H9 (cell line): ENCODE data around the gene PID1. TPM values are rescaled to one million over a fixed set of nuclear protein-coding genes. Genes with fewer than 3 reads are reported as not detected.

Experiments
- DNase-seq: peaks from one replicate; pipeline ENCODE4 v3.0.0-alpha.2; 2017
- H2AFZ ChIP-seq: one replicate; pipeline ENCODE4 v1.6.1; 2013; ENCODE audit warnings: mild to moderate bottlenecking, low read length, control low read depth, moderate library complexity
- H2AK5ac ChIP-seq: 2 replicates; pipeline ENCODE4 v1.6.1; 2013; ENCODE audit warnings: low read length, control low read depth, mixed read lengths; ENCODE audit not compliant: insufficient read length
- H2BK120ac ChIP-seq: one replicate; pipeline ENCODE4 v1.6.1; 2013; ENCODE audit warnings: low read depth, mild to moderate bottlenecking, low read length, control low read depth, inconsistent platforms; ENCODE audit not compliant: poor library complexity, severe bottlenecking
- H2BK12ac ChIP-seq: 2 replicates; pipeline ENCODE4 v1.6.1; 2013; ENCODE audit warnings: low read length, control low read depth, mixed read lengths, low read depth; ENCODE audit not compliant: insufficient read length
- H2BK15ac ChIP-seq: 2 replicates; pipeline ENCODE4 v1.6.1; 2013; ENCODE audit warnings: low read depth, low read length, control low read depth
- H2BK20ac ChIP-seq: one replicate; pipeline ENCODE4 v1.6.1; 2013; ENCODE audit warnings: low read depth, mild to moderate bottlenecking, low read length, control low read depth, inconsistent platforms; ENCODE audit not compliant: poor library complexity, severe bottlenecking
- H2BK5ac ChIP-seq: 2 replicates; pipeline ENCODE4 v1.6.1; 2013; ENCODE audit warnings: low read length, control low read depth, mixed read lengths; ENCODE audit not compliant: insufficient read length
- H3K14ac ChIP-seq: 2 replicates; pipeline ENCODE4 v1.6.1; 2013; ENCODE audit warnings: low read length, control low read depth; ENCODE audit not compliant: insufficient read depth
- H3K18ac ChIP-seq: 2 replicates; pipeline ENCODE4 v1.6.1; 2013; ENCODE audit warnings: low read depth, mild to moderate bottlenecking, mixed read lengths, low read length, control low read depth; ENCODE audit not compliant: insufficient read length
- H3K23ac ChIP-seq: 2 replicates; pipeline ENCODE4 v1.6.1; 2013; ENCODE audit warnings: low read length, control low read depth, mixed read lengths, low read depth; ENCODE audit not compliant: insufficient read length
- H3K23me2 ChIP-seq: 2 replicates; pipeline ENCODE4 v1.6.1; 2013; ENCODE audit warnings: low read depth, mild to moderate bottlenecking, mixed read lengths, low read length, control low read depth; ENCODE audit not compliant: insufficient read length, poor library complexity, severe bottlenecking
- H3K27ac ChIP-seq: 2 replicates; pipeline ENCODE4 v1.5.1; 2013; ENCODE audit warnings: low read length, control low read depth, mixed read lengths, low read depth; ENCODE audit not compliant: insufficient read length
- H3K27me3 ChIP-seq: 2 replicates; pipeline ENCODE4 v1.6.1; 2013; ENCODE audit warnings: low read length, control low read depth, inconsistent platforms; ENCODE audit not compliant: insufficient read depth
- H3K4ac ChIP-seq: 2 replicates; pipeline ENCODE4 v1.6.1; 2013; ENCODE audit warnings: low read depth, mild to moderate bottlenecking, control low read depth, inconsistent platforms, low read length, moderate library complexity
- H3K4me1 ChIP-seq: 2 replicates; pipeline ENCODE4 v1.6.1; 2013; ENCODE audit warnings: low read length, control low read depth, inconsistent platforms; ENCODE audit not compliant: insufficient read depth
- H3K4me2 ChIP-seq: 2 replicates; pipeline ENCODE4 v1.6.1; 2013; ENCODE audit warnings: low read length, control low read depth, mixed read lengths; ENCODE audit not compliant: insufficient read length, insufficient read depth
- H3K56ac ChIP-seq: 2 replicates; pipeline ENCODE4 v1.6.1; 2013; ENCODE audit warnings: low read depth, mild to moderate bottlenecking, mixed read lengths, low read length, control low read depth; ENCODE audit not compliant: insufficient read length
- H3K79me1 ChIP-seq: 2 replicates; pipeline ENCODE4 v1.6.1; 2013; ENCODE audit warnings: low read depth, mild to moderate bottlenecking, moderate library complexity, low read length, control low read depth, inconsistent platforms; ENCODE audit not compliant: insufficient read depth, poor library complexity, severe bottlenecking
- H3K79me2 ChIP-seq: 2 replicates; pipeline ENCODE4 v1.6.1; 2013; ENCODE audit warnings: low read length, control low read depth, inconsistent platforms; ENCODE audit not compliant: insufficient read depth
- H3K9ac ChIP-seq: 2 replicates; pipeline ENCODE4 v1.6.1; 2013; ENCODE audit warnings: low read length, control low read depth, mixed read lengths; ENCODE audit not compliant: insufficient read length; ENCODE audit errors: extremely low read depth
- H3K9me3 ChIP-seq: one replicate; pipeline ENCODE4 v1.6.1; 2013; ENCODE audit warnings: low read depth, low read length, inconsistent platforms; ENCODE audit not compliant: control insufficient read depth
- H3T11ph ChIP-seq: one replicate; pipeline ENCODE4 v1.6.1; 2013; ENCODE audit warnings: mild to moderate bottlenecking, low read length, control low read depth, inconsistent platforms
- H4K20me1 ChIP-seq: one replicate; pipeline ENCODE4 v1.6.1; 2013; ENCODE audit not compliant: control insufficient read depth, insufficient read length, insufficient read depth
- H4K5ac ChIP-seq: 2 replicates; pipeline ENCODE4 v1.6.1; 2013; ENCODE audit warnings: low read depth, mild to moderate bottlenecking, mixed read lengths, low read length, control low read depth; ENCODE audit not compliant: insufficient read length
- H4K8ac ChIP-seq: replicated peaks from 2 replicates; pipeline ENCODE4 v1.6.1; 2013; ENCODE audit warnings: low read length, control low read depth, mixed read lengths, low read depth; ENCODE audit not compliant: insufficient read length
- H4K91ac ChIP-seq: 2 replicates; pipeline ENCODE4 v1.6.1; 2013; ENCODE audit warnings: low read depth, mild to moderate bottlenecking, moderate library complexity, mixed read lengths, low read length, control low read depth; ENCODE audit not compliant: insufficient read length
- H3K27ac Mint-ChIP-seq, 3 experiments: 2 replicates in 2 of 3; 3 replicates in 1 of 3; pipeline ENCODE4 v1.8.0; 2020 to 2021; ENCODE audit warnings: mixed read lengths in 3 of 3, mild to moderate bottlenecking in 1 of 3, moderate library complexity in 1 of 3
- H3K27me3 Mint-ChIP-seq: 2 replicates; pipeline ENCODE4 v1.8.0; 2021; ENCODE audit warnings: low read depth, mild to moderate bottlenecking, moderate library complexity, mixed read lengths
- H3K36me3 Mint-ChIP-seq, 3 experiments: 2 replicates in 2 of 3; 3 replicates in 1 of 3; pipeline ENCODE4 v1.8.0; 2020 to 2021; ENCODE audit warnings: low read depth in 3 of 3, mixed read lengths in 3 of 3; ENCODE audit not compliant: insufficient read depth in 1 of 3
- H3K4me1 Mint-ChIP-seq, 2 experiments: 2 replicates each; pipeline ENCODE4 v1.8.0; 2020; ENCODE audit warnings: mixed read lengths in 2 of 2
- H3K4me3 Mint-ChIP-seq, 2 experiments: 2 replicates in 1 of 2; 3 replicates in 1 of 2; pipeline ENCODE4 v1.8.0; 2020 to 2021; ENCODE audit warnings: mild to moderate bottlenecking in 2 of 2, mixed read lengths in 2 of 2, moderate library complexity in 1 of 2
- H3K9me3 Mint-ChIP-seq, 2 experiments: 2 replicates in 1 of 2; 3 replicates in 1 of 2; pipeline ENCODE4 v1.8.0; 2020; ENCODE audit warnings: mild to moderate bottlenecking in 2 of 2, mixed read lengths in 2 of 2, moderate library complexity in 1 of 2
- CTCF ChIP-seq: fragments of 200-600 bp; sonication (generic); conservative IDR thresholded peaks from 3 replicates; pipeline ENCODE4 v1.8.0; 2021; ENCODE audit warnings: antibody characterized with exemption, mild to moderate bottlenecking
- WGBS: extraction: QIAGEN DNeasy Blood & Tissue Kit; methylation state at CpG from one replicate; pipeline ENCODE4 v1.1.7; 2013; ENCODE audit warnings: missing lambda C conversion rate, low lambda C conversion rate, mixed read lengths; ENCODE audit not compliant: insufficient read length; ENCODE audit errors: extremely low coverage; 5-methylcytosine and 5-hydroxymethylcytosine counted together
- total RNA-seq: library from RNA; stranded (reverse); gene quantifications from 2 replicates; pipeline ENCODE4 v1.2.1, GENCODE V29; 2021

The PID1 gene
- total RNA-seq, 1 experiment from 2014 or later = 1.4 TPM

GRCh38 chr2:229180658-229181057 is 90.4 kb downstream of the PID1 start:
- Histone ChIP-seq H3K27ac (no peak overlapping the region), H4K8ac (no peak overlapping the region), H4K5ac (no peak overlapping the region), H3K23me2 (no peaks in the 10 kb centered on the region), H3K79me1 (no peaks in the 10 kb centered on the region), H3K79me2 (no peaks in the 10 kb centered on the region), H3K14ac (no peak overlapping the region), H2BK120ac (no peak overlapping the region), H3K18ac (no peak overlapping the region), H3K56ac (no peak overlapping the region), H2BK5ac (no peak overlapping the region), H2BK12ac (no peak overlapping the region), H3K9ac (no peak overlapping the region), H3K27me3 (no peaks in the 10 kb centered on the region), H2AK5ac (no peak overlapping the region), H3K4me2 (no peak overlapping the region), H2AFZ (no peak overlapping the region), H3K9me3 (no peaks in the 10 kb centered on the region), H2BK20ac (no peak overlapping the region), H4K91ac (no peak overlapping the region), H2BK15ac (no peak overlapping the region), H3K23ac (no peak overlapping the region), H3K4me1 (no peaks in the 10 kb centered on the region), H3K4ac (no peak overlapping the region), H4K20me1 (no peaks in the 10 kb centered on the region), H3T11ph (no peak overlapping the region)
- 0 out of 4 replicates have a peak, but pooled peaks cover 0 to 6% of the 10 kb centered on the region in 2 experiments for H3K4me1 Mint-ChIP-seq
- no peak overlapping the region for H3K4me3 Mint-ChIP-seq
- no peak for DNase-seq
- peak overlapping the region in 1 of 3 experiments; percentile 32; a peak in 1 of 7 replicates for H3K27ac Mint-ChIP-seq
- whole genome bisulfite sequencing = no CpG with 5 or more reads among the region's 26 CpGs
- peaks cover 7% of the 10 kb centered on the region in 2 experiments for H3K9me3 Mint-ChIP-seq
- peaks cover under 1 to 6% (median 4%) of the 10 kb centered on the region in 3 experiments; a peak in 6 of 7 replicates for H3K36me3 Mint-ChIP-seq
- TF ChIP-seq CTCF = no peak
- H3K27me3 Mint-ChIP-seq = no peaks in the 10 kb centered on the region; the same call in 1 of the 2 replicates
